GM21825 (cell line): ENCODE data around the gene XPO4.
A peak's percentile ranks its signal among the peaks of the same experiment; 100 is the strongest.
"Not testable (repeated sequence)": the region's sequence is repeated elsewhere in the genome, so short reads cannot be mapped to it uniquely, and the experiment has no call there.

Source experiments
- ATAC-seq: cut with Tn5 transposase; IDR thresholded peaks from one replicate; pipeline ENCODE4 v1.9.1; 2021; ENCODE audit warnings: mild to moderate bottlenecking, moderate library complexity; ENCODE audit not compliant: unreplicated experiment

The XPO4 gene

GRCh38 chr13:20789665-20790064 lies 112.9 kb downstream of the XPO4 start:
- no peak for ATAC-seq

DNA sequence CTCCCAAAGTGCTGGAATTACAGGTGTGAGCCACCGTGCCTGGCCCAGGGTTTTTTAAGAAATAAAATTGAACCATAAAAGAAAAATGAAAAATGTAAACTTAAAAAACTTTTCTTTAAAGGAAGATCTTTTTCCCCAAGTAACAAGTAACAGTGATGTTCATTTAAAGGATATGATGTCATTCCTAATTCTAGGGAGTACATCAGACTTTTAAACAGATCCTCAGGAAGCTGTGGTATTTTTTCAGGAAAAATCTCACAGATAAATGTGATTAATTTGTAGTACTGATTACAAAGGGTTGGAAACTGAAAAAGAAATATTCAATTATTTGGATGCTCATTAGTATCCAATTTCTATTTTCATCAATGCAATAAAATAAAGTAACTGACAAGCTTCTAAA lies 114.2 kb downstream of the XPO4 start:
- no peak for ATAC-seq

DNA sequence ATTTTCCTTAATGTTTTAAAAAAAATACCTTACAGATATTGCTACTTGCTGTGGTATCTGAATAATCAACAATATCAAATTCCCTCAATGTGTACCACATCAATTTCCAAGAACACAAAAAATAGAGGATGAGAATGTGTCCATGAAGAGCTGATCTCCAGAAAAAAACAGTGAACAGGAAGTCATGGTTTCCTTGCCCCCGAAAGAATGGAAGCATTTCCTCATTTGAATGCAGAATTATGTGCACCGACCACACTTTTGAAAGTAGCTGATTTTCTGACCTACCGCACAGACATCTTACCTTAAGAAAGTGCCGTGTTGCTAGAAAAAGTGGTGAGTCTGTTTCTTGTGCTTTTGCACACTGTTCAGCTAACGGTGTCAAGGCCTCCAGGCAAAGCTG lies 115.4 kb downstream of the XPO4 start:
- no peak for ATAC-seq

- ATAC-seq, result peak; percentile 90
These were observed 120.3 kb downstream of the XPO4 start for GRCh38 chr13:20782116-20782708.

DNA sequence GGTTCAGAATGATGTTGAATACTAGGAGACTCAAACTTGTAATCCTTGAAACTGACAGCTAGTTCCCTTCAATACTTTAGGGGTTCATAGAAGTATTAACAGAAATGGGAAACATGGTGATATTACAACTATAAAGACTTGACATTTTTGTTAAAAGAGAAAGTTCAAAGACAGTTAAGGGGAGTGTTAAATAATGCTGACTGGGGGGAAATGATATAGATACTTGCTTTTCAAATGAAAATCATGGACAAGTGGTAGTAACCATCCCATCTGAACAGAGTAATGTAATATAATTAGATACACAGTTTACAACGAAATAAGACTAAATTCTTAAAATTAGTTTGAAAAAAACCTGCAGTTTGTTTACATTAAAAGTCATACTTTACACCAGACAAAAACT lies 122.2 kb downstream of the XPO4 start:
- ATAC-seq, result no peak

GRCh38 chr13:20779405-20779804 lies 123.1 kb downstream of the XPO4 start:
- ATAC-seq, result no peak

- ATAC-seq, result no peak
These were observed 124.2 kb downstream of the XPO4 start for GRCh38 chr13:20778311-20778710.

GRCh38 chr13:20776751-20777150 lies 125.8 kb downstream of the XPO4 start:
- ATAC-seq, result no peak

DNA sequence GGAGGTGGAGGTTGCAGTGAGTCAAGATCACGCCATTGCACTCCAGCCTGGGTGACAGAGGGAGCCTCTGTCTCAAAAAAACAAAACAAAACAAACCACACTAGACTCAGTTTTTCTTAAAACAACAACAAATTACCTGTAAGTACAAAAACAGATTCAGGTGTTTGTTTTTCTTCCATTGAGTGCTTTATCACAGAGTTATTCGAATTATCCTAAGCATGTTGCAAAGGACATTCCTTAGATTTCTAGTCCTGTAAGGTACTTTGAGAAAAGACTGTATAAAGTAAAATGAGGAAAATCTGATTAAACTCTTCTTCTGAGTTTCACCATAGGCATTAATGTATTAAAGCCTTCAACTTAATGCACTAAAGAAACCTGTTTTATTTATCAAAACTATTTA lies 126.6 kb downstream of the XPO4 start:
- no peak for ATAC-seq

- ATAC-seq, result no peak
These were observed 127.8 kb downstream of the XPO4 start for GRCh38 chr13:20774746-20775145.

DNA sequence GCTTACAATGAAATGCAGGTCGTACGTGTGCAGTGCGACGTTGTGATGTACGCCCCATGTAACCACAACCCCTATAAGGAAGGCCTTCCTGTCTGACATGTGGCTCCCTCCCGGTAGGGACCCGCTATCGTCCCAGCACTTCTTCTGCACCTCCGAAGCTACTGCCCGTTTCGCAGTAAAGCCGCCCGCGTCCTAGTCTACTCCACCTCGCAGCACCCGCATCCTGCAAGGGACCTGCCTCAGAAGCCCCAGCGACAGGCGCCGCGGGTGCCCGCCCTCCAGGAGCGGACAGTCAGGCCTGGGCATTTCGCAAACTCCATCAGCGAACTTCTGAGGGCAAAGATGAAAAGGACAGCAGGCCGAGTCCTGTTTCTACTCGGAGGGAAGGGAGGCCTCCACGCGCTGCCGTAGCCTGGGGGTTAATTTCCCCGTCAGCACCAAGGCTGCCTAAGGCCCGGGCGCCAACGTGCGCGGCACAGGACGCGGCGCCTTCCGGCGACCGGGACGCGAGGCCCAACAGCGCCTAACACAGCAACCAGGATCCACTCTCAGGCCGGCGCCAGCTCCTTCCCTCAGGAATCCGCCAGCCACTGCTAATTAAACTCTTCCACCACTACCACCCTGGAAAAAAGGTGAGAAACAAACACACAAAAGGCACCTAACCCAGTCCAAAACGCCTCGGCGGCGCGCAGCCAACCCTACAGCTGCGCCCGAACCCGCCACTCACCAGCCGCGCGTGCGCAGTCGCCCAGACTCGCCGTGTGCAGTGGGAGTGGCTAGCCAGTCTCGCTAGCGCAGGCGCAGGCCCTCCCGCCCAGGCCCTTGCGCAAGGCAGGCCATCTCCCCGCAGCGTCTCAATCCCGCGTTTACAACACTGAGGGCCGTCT lies 129.1 kb downstream of the XPO4 start, which contains the start of gene EEF1AKMT1:
Gene EEF1AKMT1, minus strand, starts transcription at position 768 of the 887 bp plus-strand sequence. CDS start 16,363 bp downstream, outside the sequence.
- ATAC-seq, result peak; percentile 91

GRCh38 chr13:20772401-20773131 lies 130.0 kb downstream of the XPO4 start:
- no peak for ATAC-seq

GRCh38 chr13:20769834-20770233 lies 132.7 kb downstream of the XPO4 start:
- no peak for ATAC-seq

- ATAC-seq, result no peak
These were observed 133.5 kb downstream of the XPO4 start for GRCh38 chr13:20769091-20769490.

GRCh38 chr13:20767309-20767943 lies 135.1 kb downstream of the XPO4 start:
- no peak for ATAC-seq

DNA sequence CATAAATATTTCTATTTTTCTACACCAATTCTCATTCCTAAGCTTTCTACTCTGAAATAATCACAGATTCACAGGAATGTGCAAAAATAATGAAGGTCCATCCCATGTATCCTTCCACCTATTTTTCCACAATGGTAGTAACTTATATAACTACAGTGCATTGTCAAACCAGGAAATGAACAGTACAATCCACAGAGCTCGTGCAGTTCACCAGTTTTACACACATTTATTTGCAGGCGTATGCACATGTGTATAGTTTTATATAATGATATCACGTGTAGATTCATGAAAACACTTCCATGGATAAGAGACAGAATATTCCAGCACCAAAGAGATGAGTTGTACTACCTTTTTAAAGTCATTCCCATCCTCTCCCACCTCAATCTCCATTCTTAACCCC lies 141.7 kb downstream of the XPO4 start:
- no peak for ATAC-seq

DNA sequence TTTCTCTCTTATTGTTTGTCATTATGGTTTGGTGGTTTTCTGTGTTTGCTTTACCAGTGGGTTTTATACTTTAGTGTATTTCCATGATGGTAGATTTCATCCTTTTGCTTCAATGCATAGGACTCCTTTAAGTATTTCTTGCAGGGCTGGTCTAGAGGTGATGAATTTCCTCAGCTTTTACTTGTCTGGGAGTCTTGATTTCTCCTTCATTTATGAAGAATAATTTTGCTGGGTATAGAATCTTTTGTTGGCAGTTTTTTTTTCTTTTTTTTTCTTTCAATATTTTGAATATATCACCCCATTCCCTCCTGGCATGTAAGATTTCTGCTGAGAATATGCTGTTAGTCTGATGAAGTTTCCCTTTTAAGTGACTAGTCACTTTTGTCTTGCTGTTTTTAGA lies 148.5 kb downstream of the XPO4 start:
- no peak for ATAC-seq

DNA sequence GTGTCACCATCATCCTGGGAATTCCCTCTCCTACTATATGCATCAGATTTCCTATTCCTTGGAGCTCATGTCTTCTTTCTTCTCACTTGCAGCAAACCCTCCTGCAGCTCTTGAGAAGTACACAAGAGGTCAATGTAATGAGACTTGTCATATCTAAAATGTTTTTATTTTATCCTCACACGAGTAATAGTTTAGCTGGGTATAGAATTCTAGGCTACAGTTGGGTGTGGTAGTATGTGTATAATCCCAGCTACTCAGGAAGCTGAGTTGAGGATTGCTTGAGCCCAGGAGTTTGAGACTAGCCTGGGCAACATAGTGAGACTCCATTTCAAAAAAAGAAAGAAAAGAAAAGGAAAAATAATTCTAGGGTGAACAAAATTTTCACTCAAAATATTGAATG lies 153.2 kb downstream of the XPO4 start:
- no peak for ATAC-seq

- not testable (repeated sequence) for ATAC-seq
These were observed 158.6 kb downstream of the XPO4 start for GRCh38 chr13:20743830-20744404.

- no peak for ATAC-seq
These were observed 162.5 kb downstream of the XPO4 start for GRCh38 chr13:20740021-20740420.

- no peak for ATAC-seq
These were observed 163.9 kb downstream of the XPO4 start for GRCh38 chr13:20738616-20739015.
